Left renal cortex interstitium (tissue), 4 donors: Measurements from ENCODE around the gene TM4SF4. TPM values are rescaled to one million over a fixed set of nuclear protein-coding genes. Genes with fewer than 3 reads are reported as not detected.
A peak's percentile ranks its signal among the peaks of the same experiment; 100 is the strongest.

Experiments used
- DNase-seq, 4 donors: peaks; one replicate each; pipeline ENCODE4 v3.0.0-alpha.2; 2013; ENCODE audit warnings: low read depth in 4 of 4, low spot score in 2 of 4, missing footprints in 1 of 4
- polyA plus RNA-seq, 4 donors: library from polyadenylated mRNA; unstranded; fragments of 120-200 nt; gene quantifications; one replicate each; pipeline ENCODE4 v1.2.1, GENCODE V29; 2013; ENCODE audit not compliant: insufficient read length in 4 of 4

TM4SF4 gene
- polyA plus RNA-seq, 4 donors: 1.4 to 5.2 (median 2.2) TPM

DNA sequence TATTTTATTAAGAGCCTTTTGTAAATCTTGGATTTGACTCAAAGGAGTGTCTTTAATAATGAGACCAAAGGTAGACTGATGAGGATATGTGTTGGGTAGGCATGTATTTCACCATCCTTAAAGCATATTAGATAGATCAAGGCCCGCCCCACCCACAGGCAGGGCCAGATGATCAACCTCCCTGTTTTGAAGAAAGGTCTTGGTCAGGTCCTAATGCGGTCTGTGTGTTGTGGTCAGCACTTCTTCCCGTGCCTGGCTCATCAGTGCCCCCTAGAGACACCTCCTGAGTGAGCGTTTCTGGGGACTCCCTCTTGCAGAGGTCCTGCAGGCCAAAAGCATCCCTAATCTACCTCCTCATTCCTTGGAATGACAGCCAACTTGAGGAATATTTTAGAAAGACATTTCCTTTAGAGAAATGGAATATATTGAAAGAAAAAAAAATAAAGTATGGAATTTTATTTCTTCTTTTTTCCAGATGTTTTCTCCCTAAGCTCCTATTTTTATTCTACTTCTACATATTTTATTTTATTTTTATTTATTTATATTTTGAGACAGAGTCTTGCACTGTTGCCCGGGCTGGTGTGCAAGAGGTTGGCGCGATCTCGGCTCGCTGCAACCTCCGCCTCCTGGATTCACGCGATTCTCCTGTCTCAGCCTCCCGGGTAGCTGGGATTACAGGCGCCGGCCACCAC, 6.0 kb downstream of the TM4SF4 start:
- DNase-seq: peak in 2 of 4 donors; percentile 58 to 65

DNA sequence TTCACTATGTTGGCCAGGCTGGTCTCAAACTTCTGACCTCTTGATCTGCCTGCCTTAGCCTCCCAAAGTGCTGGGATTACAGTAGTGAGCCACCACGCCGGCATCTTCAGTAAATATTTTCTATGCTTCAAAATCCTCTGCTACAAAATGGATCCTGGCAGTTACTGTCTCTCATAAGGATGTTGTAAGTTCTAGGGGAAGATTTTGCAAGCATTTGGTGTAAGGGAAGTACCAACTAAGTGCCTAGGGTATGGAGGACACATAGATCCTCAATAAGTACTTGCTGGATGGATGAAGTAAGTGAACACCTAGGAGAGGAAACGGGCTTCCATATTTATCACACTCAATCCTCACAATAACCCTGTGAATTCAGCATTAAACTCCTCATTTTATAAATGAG, 6.6 kb downstream of the TM4SF4 start:
- no peak for DNase-seq

DNA sequence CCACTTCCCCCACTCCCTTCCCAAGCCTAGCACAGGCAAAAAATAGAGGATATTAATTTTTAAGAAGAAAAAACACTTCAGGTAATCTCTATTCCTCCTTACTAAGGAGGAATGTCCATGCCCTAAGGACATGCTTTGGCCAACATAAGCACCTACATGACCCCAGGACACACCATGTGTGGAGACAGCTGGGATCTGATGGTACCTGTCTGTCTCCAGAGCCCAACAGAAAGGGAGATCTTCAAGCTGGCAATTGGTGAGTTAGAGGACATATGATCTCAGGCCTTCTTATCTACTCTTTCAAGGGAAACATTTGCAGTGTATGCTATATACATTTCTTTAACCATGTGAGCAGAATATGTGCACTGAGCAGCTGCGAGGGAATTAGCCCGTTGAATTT, 7.0 kb downstream of the TM4SF4 start:
- DNase-seq: no peak

DNA sequence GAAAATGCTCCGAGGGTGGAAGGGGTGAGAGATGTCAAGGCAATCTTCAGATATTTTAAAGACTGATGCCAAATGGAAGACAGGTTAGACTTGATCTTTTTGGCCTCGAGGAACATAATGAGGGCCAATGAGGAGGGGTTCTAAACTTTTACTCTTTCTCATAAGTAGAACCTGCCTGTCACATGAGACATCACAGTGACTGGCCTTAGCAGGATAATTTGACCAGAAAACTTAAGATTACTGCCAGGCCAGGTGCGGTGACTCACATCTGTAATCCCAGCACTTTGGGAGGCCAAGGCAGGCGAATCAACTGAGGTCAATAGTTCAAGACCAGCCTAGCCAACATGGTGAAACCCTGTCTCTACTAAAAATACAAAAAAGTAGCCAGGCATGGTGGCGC, 12.2 kb downstream of the TM4SF4 start:
- no peak for DNase-seq

DNA sequence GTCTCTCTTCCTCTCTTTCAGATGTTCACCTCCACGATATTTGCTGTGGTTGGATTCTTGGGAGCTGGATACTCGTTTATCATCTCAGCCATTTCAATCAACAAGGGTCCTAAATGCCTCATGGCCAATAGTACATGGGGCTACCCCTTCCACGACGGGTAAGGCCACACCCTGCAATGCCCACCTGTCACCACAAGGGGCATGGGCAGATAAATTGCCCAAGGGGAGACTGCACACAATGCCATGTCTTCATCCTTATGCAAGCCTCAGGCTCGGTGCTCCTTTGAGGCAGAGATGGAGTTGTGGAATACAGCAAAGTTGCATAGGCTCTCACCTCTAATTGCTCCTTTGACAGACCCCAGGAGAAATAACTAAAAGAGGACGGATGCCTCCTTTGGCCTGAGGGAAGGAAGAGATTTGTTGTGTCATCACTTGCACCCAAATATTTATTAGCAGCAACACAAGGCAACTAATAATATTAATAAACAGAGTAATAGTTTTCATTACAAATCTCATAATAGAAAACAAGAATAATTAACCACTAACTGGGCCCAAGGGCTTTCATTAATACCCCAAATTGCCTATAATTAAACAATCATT, 13.2 kb downstream of the TM4SF4 start:
- no peak for DNase-seq

DNA sequence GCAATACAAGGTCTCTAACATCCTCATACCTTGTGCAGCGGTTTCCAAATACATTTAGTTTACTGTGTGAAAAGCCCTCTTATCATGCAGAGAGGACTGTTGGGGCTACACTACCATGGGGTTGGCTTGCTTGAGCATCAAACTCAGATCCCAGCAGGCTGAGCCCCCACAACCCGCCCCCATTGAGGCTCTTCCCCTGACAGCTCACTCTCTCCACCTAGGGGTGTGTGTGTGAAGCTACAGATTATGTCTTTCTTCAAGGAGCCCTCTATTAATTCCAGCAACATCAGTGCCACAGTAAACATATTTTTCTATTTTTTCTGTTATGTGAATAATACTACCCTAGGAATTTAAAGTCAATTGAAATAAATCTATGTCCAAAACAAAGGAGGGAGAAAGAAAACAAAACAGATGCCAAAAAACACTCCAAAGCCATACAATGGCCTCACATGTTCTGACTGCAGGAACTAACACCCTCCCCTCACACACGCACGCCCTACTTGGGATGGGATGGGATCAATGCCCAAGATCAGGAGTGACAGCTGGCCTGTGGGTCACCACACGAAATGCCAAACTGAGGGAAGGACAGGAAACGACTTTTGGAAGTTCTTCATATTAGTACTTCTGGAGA, 14.7 kb downstream of the TM4SF4 start:
- no peak for DNase-seq

DNA sequence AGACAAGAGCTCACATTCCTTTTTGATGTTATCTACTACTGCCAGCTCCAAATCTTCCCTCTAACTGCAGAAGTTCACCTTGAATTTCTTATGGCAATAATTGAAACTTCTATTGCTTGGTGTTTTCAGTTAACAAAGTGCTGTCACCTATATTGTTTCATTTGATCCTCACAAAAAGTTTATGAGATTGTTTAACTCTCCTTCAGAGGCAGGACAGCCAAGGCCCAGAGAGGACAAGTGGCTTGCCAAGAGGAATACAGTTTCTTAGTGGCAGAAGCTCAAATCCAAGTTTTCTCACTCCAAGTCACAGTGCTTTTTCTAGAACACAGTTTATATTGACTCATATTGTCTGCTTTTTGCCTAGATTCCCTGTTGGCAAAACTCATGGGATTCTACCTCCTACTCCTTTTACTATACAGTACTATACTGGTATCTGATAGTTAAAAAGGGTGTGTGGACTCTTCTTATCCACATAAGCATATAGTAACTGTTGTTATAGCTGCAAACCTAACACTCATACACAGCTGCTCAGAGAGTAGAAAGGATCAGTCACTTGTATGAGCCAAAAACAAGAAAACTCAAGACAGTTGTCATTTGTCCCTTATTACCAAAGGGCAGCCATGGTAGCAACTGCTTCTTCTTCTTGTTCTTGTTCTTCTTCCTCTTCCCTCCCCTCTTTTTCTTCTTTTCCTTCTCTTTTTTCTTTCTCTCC, 15.9 kb downstream of the TM4SF4 start:
- DNase-seq: no peak

DNA sequence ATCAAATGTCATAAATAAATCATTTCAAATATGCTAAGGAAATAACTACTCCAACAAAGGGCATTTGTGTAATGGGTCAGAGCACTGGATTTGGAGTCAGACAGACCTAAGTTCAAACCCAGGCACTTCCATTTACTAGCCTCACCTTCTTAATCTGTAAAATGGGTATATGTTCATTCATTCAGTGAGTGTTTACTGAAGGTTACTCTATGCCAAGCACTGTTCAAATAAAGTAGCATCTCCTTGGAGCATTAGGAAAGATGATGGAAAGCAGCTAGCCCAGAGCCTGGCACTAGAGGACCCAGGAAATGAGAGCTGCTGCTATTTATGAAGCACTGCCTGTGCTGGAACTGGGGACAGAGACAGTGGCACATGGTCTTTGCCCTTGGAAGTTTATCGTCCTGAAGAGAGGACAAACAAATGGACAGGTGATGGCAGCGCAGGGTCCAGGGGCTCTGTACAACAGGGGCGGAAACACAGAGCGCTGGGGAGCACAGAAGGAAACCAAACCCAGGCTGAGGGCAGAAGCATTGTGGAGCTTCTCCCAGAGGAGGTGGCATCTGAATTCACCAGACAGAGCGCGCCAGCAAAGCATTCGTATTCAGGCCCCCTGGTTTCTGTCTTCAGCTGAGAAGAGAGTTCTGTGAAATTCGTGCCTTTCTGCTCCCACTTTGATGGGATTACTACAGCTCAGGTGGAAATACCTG, 19.0 kb downstream of the TM4SF4 start:
- DNase-seq: no peak

DNA sequence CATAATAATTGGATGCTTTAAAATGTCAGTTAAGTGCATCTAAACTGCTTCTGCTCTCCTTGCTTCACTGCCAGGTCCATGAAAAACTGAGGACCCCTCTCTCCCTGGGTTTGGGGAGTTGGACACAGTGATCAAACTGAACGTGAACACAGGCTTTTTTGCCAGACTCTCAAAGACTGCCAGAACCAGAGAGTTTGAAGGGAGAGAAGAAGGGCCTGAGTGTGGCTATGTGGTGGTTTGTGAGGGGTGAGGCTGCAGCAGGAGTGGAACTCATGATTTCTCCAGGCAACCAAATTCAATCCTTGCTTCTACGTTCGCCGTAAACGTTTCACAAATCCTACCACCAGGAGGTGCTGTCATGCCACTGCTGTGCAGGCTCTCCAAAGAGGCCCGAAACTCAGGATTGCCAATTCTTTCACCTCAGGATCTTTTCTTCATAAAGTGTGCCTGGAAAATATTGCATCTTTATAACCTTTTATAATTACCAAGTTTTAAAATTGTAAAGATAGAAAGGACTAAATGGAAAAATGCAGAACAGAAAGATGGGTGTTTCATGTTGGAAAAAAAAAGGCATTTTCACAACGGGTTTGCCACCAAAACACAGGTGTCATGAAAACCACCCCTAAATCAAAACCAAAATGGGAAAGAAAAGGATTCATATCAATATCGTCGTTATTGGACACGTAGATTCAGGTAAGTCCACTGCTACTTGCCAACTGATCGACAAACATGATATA, 19.7 kb downstream of the TM4SF4 start:
- DNase-seq: peak in 2 of 4 donors; percentile 42 to 47

DNA sequence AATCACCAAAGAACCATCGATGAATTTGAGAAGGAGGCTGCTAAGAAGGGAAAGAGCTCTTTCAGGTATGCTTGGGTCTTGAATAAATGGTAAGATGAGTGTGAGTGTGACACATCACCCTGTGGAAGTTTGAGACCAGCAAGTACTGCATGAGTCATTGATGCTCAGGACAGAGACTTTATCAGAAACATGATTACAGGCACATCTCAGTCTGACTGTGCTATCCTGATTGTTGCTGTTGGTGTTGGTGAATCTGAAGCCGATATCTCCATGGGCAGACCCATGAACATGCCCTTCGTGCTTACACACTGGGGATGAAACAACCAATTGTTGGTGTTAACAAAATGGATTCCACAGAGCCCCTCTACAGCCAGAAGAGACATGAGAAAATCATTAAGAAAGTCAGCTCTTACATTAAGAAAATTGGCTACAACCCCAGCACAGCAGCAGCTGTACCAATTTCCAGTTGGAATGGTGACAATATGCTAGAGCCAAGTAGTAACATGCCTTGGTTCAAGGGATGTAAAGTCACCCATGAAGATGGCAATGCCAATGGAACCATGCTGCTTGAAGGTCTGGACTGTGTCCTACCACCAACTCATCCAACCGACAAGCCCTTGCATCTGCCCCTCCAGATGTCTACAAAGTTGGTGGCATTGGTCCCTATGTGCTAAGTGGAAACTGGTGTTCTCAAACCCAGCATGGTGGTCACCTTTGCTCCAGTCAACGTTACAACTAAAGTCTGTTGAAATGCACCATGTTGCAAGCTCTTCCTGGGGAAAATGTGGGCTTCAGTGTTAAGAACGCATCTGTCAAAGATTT, 20.5 kb downstream of the TM4SF4 start:
- DNase-seq: no peak

DNA sequence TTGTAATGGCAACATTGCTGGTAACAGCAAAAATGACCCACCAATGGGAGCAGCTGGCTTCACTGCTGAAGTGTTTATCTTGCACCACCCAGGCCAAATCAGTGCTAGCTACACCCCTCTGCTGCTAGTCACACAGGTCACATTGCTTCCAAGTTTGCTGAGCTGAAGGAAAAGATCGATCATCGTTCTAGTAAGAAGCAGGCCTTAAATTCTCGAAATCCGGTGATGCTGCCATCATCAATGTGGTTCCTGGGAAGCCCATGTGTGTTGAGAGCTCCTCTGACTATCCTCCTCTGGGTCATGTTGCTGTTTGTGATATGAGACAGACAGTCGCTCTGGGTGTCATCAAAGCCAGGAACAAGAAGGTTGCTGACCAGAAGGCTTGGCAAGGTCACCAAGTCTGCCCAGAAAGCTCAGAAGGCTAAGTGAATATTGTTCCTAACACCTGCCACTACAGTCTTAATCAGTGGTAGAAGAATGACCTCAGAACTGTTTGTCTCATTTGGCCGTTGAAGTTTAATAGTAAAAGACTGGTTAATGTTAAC, 21.2 kb downstream of the TM4SF4 start:
- DNase-seq: no peak

DNA sequence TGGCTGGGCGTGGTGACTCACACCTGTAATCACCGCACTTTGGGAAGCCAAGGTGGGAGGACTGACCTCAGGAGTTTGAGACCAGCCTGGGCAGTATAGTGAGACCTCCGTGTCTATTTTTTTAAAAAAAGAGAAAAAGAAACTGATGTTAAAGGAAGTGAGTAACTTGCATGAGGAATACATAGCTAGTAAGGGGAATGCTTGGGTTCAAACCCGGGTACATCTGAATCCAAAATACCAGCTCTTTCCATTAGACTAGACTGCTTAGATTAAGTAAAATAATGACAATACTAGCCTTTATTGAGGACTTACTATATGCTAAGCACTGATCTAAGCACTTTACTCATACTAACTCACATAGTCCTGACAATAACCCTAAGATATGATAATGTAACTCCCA, 22.4 kb downstream of the TM4SF4 start:
- no peak for DNase-seq

DNA sequence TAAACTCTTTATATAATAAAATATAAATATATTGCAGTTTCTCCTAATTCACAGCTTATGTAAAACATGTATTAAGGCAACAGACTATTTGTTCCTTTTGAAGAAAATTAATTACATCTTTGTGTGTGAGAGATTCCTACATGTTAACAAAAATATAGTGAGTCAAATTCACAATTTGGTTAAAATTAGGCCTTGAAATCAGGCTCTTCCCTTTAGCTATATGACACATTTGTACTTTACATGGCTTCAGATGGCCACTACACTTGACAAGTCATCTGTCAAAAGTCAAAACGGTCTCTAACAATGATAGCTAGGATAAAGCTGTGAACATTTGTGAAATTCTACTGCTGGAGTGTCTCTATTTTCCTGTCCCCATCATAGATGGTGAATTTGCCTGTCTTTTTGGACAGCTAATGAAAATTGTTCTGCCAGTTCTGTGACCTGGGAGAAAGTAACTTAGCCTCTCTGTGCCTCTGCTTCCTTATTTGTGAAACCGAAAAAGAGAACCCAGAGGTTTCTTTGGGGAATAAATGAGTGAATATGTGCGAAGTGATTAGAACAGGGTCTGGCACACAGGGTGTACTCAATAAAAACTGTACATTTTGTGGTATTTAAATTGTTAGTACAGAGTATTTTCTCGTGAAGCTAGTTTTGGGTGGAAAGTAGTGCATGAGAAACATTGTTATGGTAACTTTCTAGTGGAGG, 23.6 kb downstream of the TM4SF4 start:
- no peak for DNase-seq

DNA sequence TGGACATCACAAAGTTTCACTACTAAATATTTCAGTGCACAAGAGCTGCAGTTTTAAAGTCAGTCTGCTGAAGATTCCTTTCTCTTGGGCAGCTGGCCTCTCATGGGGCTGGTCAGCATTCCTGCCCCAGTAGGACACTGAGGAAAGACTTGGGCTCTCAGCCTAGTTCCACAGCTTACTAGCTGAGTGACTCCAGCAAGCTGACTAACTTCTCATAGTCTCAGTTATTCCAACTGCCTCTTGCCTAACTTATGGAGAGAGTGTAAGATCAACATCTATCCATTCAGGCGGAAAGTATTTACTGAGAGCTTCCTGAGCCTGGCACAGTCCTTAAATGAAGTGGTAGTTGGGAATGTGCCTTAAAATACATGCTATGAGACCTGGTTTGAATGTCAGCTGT, 27.0 kb downstream of the TM4SF4 start:
- DNase-seq: no peak

DNA sequence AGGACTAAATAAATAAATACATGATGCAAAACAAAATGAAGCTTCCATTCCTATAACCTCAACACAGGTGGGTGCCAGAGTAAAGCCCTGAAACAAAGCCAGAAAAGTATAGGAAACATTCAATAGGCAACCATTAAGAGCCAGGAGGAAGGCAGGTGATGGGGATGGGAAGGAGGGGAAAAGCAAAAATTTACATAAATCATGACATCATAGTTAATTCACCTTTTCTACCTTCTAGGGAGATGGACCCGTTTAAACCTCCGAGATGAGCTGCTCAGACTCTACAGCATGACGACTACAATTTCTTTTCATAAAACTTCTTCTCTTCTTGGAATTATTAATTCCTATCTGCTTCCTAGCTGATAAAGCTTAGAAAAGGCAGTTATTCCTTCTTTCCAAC, 27.9 kb downstream of the TM4SF4 start:
- DNase-seq: no peak

DNA sequence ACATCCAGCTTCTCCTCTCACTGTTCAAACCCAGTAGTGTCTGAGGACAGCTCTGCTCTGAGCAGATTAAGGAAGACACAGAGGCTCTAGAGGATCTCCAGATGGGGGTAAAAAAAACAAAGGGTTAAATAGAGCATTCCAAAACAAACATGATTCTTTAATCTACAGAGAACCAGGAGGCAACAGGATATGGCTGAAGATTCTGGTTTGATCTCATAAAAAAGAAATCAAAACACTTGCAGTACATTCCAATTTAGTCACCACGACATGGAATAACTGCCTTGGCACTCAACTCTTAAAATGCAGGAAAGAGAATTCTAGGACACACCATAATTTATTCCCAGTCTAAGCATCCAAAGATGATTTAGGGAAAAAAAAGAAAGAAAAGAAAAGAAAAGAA, 32.0 kb downstream of the TM4SF4 start:
- no peak for DNase-seq

DNA sequence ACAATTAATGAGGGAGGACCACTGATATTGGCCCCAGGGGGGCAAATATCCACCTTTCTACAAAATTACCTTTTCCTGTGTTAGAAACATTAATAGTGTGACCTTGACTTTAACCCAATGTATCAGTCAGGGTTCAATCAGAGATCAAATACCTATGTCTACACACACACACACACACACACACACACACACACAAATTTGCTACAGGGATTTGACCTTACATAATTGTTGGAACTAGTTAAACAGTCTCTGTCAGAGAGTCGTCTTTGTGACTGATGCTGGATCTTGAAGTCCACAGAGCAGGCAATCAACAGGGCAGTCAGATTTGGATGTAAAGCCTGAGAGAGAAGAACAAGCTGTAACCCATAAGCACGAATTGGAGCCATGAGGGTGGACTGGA, 32.5 kb downstream of the TM4SF4 start:
- DNase-seq: no peak

DNA sequence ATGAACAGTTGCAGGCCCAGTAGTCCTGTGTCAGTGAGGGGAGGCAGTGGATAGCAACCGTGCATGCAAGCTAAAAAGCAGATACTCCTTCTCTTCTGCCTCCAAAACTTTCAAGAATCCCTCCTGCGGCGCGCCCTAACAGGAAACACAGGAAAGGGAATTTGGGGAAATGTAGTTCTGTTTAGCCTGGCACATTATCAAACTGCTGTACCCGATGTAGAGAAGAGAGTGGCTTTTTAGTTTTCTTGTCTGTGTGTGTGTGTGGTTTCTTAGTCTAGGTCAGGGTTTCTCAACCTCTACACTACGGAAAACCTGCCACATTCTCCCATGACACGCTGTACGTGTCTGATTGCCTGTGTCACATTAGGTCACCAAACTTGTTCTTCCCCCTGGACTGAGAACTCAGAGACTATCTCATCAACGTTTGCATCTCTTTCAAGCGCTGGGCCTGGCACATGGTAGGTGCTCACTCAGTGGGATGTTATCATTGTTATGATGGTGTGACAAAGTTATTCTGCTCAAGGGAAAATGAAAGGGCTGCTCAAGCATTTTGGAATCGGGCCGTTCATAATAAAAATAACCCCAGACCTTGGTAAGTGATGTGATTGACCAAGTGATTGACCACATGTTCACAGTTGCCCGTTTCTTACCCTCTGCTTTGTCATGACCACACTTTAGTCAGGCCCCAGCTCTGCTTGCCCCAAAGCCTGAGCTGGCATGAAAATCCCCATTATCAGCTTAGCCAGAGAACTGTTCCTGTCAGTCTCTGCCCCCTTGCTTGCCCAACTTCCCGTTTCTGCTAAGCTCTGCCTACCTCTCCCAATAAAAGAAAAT, 33.2 kb downstream of the TM4SF4 start:
- no peak for DNase-seq
